GM12878 (cell line): ENCODE measurements around the gene PACS1. TPM values are rescaled to one million over a fixed set of nuclear protein-coding genes. Genes with fewer than 3 reads are reported as not detected.

Source experiments
- ATAC-seq: fragments of 200-7000 bp; cut with Tn5 transposase; 3 replicates; pipeline ENCODE4 v1.9.1; 2020; ENCODE audit warnings: mild to moderate bottlenecking, moderate library complexity
- BruUV-seq: library from RNA; stranded (reverse); fragments of 400-500 nt; replicated peaks from 2 replicates; lab custom pipeline; 2021; lab: Mats Ljungman, UMichigan
- CTCF ChIA-PET: fragments of 300-600 bp; sonication (Branson Sonifier 250); formaldehyde crosslinking; extraction: SDS; loops from one replicate; lab custom pipeline; 2021; ENCODE audit warnings: inconsistent platforms; lab: Yijun Ruan, JAX
- POLR2A ChIA-PET: fragments of 350-600 bp; formaldehyde crosslinking; extraction: SDS; loops from one replicate; lab custom pipeline; 2021; ENCODE audit warnings: inconsistent platforms; lab: Charles Lee
- RAD21 ChIA-PET: fragments of 300-600 bp; sonication (Branson Sonifier 250); formaldehyde crosslinking; loops from one replicate; lab custom pipeline; 2023; ENCODE audit warnings: antibody characterized with exemption; ENCODE audit not compliant: unreplicated experiment; lab: Charles Lee
- SMC1A ChIA-PET: fragments of 300-600 bp; sonication (Branson Sonifier 250); formaldehyde crosslinking; loops from one replicate; lab custom pipeline; 2023; ENCODE audit not compliant: unreplicated experiment, uncharacterized antibody; lab: Charles Lee
- DNase-seq: peaks from one replicate; pipeline ENCODE4 v3.0.0-alpha.2; 2011; ENCODE audit warnings: low read depth, low spot score
- FAIRE-seq: peaks from 3 replicates; lab custom pipeline; 2011; peaks lifted over from hg19 to GRCh38; lab: Jason Lieb, UNC
- H2AFZ ChIP-seq: 2 replicates; pipeline ENCODE4 v1.6.0; 2011; ENCODE audit warnings: low read depth, low read length, control low read depth; ENCODE audit not compliant: control insufficient read depth
- H3K27ac ChIP-seq: 2 replicates; pipeline ENCODE4 v1.5.1; 2011; ENCODE audit warnings: control low read depth; ENCODE audit not compliant: control insufficient read depth, insufficient read depth
- H3K27me3 ChIP-seq, 2 experiments: replicated peaks in 1 of 2; 2 replicates each; pipeline versions ENCODE4 v1.6.0 to v1.6.1; 2011; ENCODE audit warnings: low read length in 1 of 2; ENCODE audit not compliant: control insufficient read depth in 2 of 2, insufficient read depth in 2 of 2
- H3K36me3 ChIP-seq, 2 experiments: 2 replicates each; pipeline ENCODE4 v1.5.1; 2011; ENCODE audit warnings: low read length in 1 of 2; ENCODE audit not compliant: control insufficient read depth in 2 of 2, insufficient read depth in 2 of 2
- H3K4me1 ChIP-seq: 2 replicates; pipeline ENCODE4 v1.6.1; 2011; ENCODE audit warnings: mild to moderate bottlenecking, low read length, moderate library complexity, mixed read lengths; ENCODE audit not compliant: control insufficient read depth, insufficient read depth
- H3K4me2 ChIP-seq: 2 replicates; pipeline ENCODE4 v1.6.0; 2011; ENCODE audit warnings: control low read depth; ENCODE audit not compliant: control insufficient read depth, insufficient read depth
- H3K4me3 ChIP-seq: fragments of 200-600 bp; sonication (generic); 2 replicates; pipeline ENCODE4 v1.5.1; 2016
- H3K79me2 ChIP-seq: 2 replicates; pipeline ENCODE4 v1.6.0; 2011; ENCODE audit warnings: low read length; ENCODE audit not compliant: control insufficient read depth, insufficient read depth
- H3K9ac ChIP-seq: 2 replicates; pipeline ENCODE4 v1.8.0; 2011; ENCODE audit warnings: low read length, control low read depth, mixed read lengths; ENCODE audit not compliant: control insufficient read depth, insufficient read depth
- H3K9me3 ChIP-seq: replicated peaks from 3 replicates; pipeline ENCODE4 v1.5.1; 2011; ENCODE audit warnings: mild to moderate bottlenecking, low read length; ENCODE audit not compliant: control insufficient read depth, insufficient read depth
- H4K20me1 ChIP-seq: 2 replicates; pipeline ENCODE4 v1.6.0; 2011; ENCODE audit not compliant: control insufficient read depth, insufficient read depth
- IKZF1 ChIP-seq: fragments of 450-650 bp; conservative IDR thresholded peaks from 2 replicates; pipeline ENCODE4 v1.6.1; 2017; ENCODE audit warnings: antibody characterized with exemption, mild to moderate bottlenecking
- KLF5 ChIP-seq: fragments of 450-650 bp; IDR thresholded peaks from 2 replicates; pipeline ENCODE4 v1.6.1; 2014; ENCODE audit warnings: mild to moderate bottlenecking; ENCODE audit not compliant: partially characterized antibody
- WRNIP1 ChIP-seq: IDR thresholded peaks from 2 replicates; pipeline ENCODE4 v1.6.1; 2011; ENCODE audit warnings: low read depth, low read length, improper control_type of control experiment, borderline replicate concordance
- WGBS: methylation state at CpG from one replicate; pipeline ENCODE4 v1.1.6; 2016; ENCODE audit warnings: low lambda C conversion rate; ENCODE audit not compliant: insufficient replicate concordance, insufficient coverage; ENCODE audit errors: missing lambda C conversion rate; 5-methylcytosine and 5-hydroxymethylcytosine counted together
- in situ Hi-C: fragments of 300-500 bp; cut with MboI; formaldehyde crosslinking; loops from 9 replicates; pipeline ENCODE4 v1.14.3; 2018; ENCODE audit warnings: mixed read lengths
- intact Hi-C: fragments of 100-400 bp; cut with micrococcal nuclease; formaldehyde crosslinking; loops from one replicate; pipeline ENCODE4 v1.14.2; 2022; ENCODE audit not compliant: unreplicated experiment
- polyA plus RNA-seq, 11 experiments: library from polyadenylated mRNA; depleted of rRNA in 4 of 11; unstranded in 6 of 11; stranded (reverse) in 5 of 11; fragments of >200 nt; fragmentation: Nextera tagmentation in 4 of 11; fragmentation: Illumina TruSeq in 1 of 11; extraction: Ambion mirVana in 4 of 11; extraction: Trizol in 1 of 11; gene quantifications; 1 replicate in 1 of 11; 2 replicates in 10 of 11; pipeline versions ENCODE4 v1.2.1 to v1.2.3, GENCODE V29; 2011 to 2016; ENCODE audit warnings: inconsistent platforms in 2 of 11, missing spikeins in 2 of 11, low read depth in 1 of 11
- total RNA-seq, 4 experiments: library from RNA; depleted of rRNA in 3 of 4; stranded (reverse); fragments of >200 nt in 3 of 4; fragmentation: Illumina TruSeq in 1 of 4; extraction: Trizol in 1 of 4; gene quantifications; 2 replicates each; pipeline versions ENCODE4 v1.2.1 to v1.2.3, GENCODE V29; 2013 to 2021
- TF ChIP-seq, protein P1 (sequence below): fragments of 450-650 bp; IDR thresholded peaks from 2 replicates; pipeline ENCODE4 v1.6.1; 2016; ENCODE audit warnings: mild to moderate bottlenecking

PACS1 gene
- total and polyA plus RNA-seq, 10 of the 15 experiments (the other 5 are each of a cell fraction or from before 2014, with no cell fraction given), result 1.1 to 74.3 (median 17.9) TPM

DNA sequence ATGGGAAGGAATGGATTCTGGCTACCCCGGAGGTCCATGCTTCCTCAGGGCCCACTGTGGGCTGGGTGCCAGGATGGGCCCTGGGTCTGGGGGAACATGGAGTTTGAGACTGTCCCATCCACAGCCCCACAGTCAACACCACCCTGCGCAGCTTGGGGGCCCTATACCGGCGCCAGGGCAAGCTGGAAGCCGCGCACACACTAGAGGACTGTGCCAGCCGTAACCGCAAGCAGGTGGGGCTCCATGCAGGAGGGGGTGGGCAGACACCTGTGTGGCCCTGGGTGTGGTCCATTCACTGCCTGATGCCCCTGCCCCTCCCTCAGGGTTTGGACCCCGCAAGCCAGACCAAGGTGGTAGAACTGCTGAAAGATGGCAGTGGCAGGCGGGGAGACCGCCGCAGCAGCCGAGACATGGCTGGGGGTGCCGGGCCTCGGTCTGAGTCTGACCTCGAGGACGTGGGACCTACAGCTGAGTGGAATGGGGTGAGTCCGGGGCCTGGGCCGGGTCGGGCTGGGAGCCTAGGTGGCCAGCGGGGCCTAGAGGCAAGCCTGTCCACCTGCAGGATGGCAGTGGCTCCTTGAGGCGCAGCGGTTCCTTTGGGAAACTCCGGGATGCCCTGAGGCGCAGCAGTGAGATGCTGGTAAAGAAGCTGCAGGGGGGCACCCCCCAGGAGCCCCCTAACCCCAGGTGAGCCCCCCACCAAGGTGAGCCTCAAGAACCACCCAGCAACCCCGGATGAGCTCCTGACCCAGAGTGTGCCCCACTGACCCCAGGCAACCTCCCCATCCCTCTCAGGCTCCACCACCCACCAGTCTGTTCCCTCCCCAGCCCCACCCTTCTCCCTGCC, 195.7 kb downstream of the PACS1 start:
- SMC1A ChIA-PET, result interaction anchor here (0.5 kb wide), 1 partner anchor 170 kb away, joined by 3 read pairs; no protein-coding TSS in a partner anchor
- CTCF ChIA-PET, result interaction anchor here (0.6 to 0.7 kb wide), 3 partner anchors 18 to 131 kb away, joined by 3 to 7 read pairs (median 3); partner anchors contain the start of gene YIF1A
- intact Hi-C loops (no loop called here), in situ Hi-C loops (no loop called here)
- Histone ChIP-seq H3K79me2 (peaks cover 22% of the 10 kb centered on the region), H2AFZ (no peak overlapping the region), H3K9me3 (no peaks in the 10 kb centered on the region), H3K27me3 (no peaks in the 10 kb centered on the region), H3K36me3 (peaks cover 11 to 33% of the 10 kb centered on the region in 2 experiments), H3K9ac (no peak overlapping the region), H3K27ac (no peak overlapping the region), H3K4me2 (no peak overlapping the region), H3K4me1 (peaks cover 11% of the 10 kb centered on the region), H4K20me1 (no peaks in the 10 kb centered on the region), H3K4me3 (no peak overlapping the region)
- DNase-seq, result no peak
- no peak for ATAC-seq
- no TSS peak for BruUV-seq
- POLR2A ChIA-PET, result no interaction called here
- RAD21 ChIA-PET, result no interaction called here
- FAIRE-seq, result no peak
- WGBS, result 95% methylated on average over 25 of the region's 26 CpGs
- TF ChIP-seq, protein P1, sequence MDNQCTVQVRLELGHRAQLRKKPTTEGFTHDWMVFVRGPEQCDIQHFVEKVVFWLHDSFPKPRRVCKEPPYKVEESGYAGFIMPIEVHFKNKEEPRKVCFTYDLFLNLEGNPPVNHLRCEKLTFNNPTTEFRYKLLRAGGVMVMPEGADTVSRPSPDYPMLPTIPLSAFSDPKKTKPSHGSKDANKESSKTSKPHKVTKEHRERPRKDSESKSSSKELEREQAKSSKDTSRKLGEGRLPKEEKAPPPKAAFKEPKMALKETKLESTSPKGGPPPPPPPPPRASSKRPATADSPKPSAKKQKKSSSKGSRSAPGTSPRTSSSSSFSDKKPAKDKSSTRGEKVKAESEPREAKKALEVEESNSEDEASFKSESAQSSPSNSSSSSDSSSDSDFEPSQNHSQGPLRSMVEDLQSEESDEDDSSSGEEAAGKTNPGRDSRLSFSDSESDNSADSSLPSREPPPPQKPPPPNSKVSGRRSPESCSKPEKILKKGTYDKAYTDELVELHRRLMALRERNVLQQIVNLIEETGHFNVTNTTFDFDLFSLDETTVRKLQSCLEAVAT, result no peak
- TF ChIP-seq WRNIP1 (no peak), IKZF1 (no peak), KLF5 (no peak)
